ENCODE results near the gene RAB6A. TPM values are rescaled to one million over a fixed set of nuclear protein-coding genes. Genes with fewer than 3 reads are reported as not detected.

RAB6A gene
- polyA plus RNA-seq, 2 donors, result 59.4 to 73.2 TPM

DNA sequence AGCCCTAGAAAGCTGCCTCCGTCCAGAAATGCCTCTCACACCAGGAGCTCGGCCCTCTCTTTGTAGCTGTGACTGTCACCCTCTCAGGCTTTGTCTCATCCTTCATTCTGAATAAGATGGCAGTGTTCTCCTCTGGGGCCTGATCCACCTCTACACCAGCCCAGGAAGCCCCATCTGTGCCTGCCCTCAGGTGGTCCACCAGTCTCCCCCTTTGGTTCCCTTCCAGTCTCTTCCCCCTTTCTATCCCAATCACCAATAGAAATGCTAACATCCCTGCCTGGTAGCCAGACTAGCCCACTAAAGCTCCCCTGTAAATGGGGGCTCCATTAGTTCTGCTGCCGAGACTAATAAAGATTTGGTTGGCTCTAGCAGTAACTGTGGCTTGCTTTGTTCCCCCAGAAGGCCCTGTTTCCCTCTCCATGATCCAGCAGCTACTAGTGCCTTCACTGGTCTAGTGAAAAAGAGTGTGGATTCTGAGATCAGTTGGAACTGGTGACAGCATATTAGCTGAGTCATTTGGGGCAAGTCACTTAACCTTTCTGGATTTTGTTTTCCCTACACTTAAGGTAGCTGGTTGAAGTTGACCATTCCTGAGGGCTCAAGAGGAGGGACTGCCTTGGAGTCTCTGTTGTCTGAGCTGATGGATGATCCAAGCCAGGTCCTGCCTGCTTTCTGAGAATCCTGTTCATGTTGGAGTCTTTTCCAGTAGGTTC lies 98.3 kb downstream of the RAB6A start:
- no peaks in the 10 kb centered on the region for H3K36me3 ChIP-seq (ENCODE audit: control insufficient read depth in 2 of 2, insufficient read depth in 2 of 2, low read length in 1 of 2)
- no peaks in the 10 kb centered on the region for H3K9me3 ChIP-seq (ENCODE audit: control insufficient read depth in 2 of 2, insufficient read depth in 1 of 2, low read depth in 1 of 2, low read length in 1 of 2)
- H3K4me1 ChIP-seq (ENCODE audit: control insufficient read depth in 2 of 2, insufficient read depth in 2 of 2, low read length in 1 of 2), result peaks cover 3 to 5% of the 10 kb centered on the region in 2 donors
- H3K27ac ChIP-seq (ENCODE audit: low read depth in 2 of 2, low read length in 1 of 2), result no peak overlapping the region
- 90 to 95% methylated on average over 3 of the region's 3 CpGs for WGBS, 2 donors
- no peak overlapping the region for H3K4me3 ChIP-seq (ENCODE audit: low read depth in 1 of 2, low read length in 2 of 2)
- no peaks in the 10 kb centered on the region for H3K27me3 ChIP-seq (ENCODE audit: control insufficient read depth in 1 of 2, insufficient read depth in 2 of 2, low read length in 2 of 2)

DNA sequence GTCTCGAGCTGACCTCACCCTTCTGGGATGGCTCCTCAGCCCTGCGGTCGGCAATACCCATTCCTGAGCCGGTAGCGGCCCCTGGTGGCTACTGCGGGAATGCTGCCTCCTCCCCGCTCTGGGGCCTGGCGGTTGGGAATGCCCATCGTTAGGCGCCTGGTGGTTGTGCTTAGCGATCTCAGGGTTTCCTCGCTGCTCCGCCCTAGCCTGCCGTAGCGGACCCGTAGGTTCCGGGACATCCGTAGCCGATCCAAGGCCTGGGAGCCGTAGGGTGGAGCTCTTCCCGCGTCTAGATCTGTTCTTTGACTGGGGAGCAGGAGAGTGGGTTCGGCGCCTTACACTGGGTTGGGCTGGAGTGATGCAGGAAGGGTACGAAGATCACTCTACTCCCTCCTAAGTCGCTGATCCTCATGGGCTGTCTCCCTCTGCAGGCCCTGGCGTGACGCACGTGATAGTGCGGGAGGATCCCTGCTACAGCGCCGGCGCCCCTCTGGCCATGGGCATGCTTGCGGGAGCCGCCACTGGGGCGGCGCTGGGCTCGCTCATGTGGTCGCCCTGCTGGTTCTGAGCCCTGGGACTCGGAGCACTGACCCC lies 99.7 kb downstream of the RAB6A start:
- H3K4me3 ChIP-seq (ENCODE audit: low read depth in 1 of 2, low read length in 2 of 2), result peak overlapping the region; percentile 23 to 33

DNA sequence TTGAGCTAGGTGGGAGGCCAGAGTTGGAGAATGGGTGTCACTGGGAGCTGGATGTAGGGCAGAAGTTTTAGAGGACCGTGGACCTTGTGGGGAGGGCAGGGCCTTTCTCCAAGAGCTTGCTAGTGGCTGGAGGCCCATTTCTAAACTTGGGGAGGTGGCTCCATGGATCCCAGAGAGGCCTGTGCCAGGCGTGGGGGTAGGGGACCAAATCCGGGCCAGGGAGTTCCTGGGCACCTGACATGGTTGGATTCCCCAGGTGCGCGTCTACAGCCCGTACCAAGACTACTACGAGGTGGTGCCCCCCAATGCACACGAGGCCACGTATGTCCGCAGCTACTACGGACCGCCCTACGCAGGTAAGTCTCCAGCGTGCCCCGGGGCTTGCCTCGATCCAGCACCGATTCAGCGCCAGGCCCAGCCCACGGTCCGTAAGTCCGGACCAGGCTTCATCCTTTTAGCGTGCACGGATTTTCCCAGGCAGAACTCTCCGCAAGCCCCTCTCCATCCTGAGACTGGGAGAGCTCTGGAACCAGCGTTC lies 100.3 kb downstream of the RAB6A start:
- H3K27me3 ChIP-seq (ENCODE audit: control insufficient read depth in 1 of 2, insufficient read depth in 2 of 2, low read length in 2 of 2), result no peaks in the 10 kb centered on the region
- H3K36me3 ChIP-seq (ENCODE audit: control insufficient read depth in 2 of 2, insufficient read depth in 2 of 2, low read length in 1 of 2), result no peaks in the 10 kb centered on the region
- peak overlapping the region; percentile 23 to 33 for H3K4me3 ChIP-seq (ENCODE audit: low read depth in 1 of 2, low read length in 2 of 2)
- H3K4me1 ChIP-seq (ENCODE audit: control insufficient read depth in 2 of 2, insufficient read depth in 2 of 2, low read length in 1 of 2), result peaks cover 3 to 5% of the 10 kb centered on the region in 2 donors
- H3K27ac ChIP-seq (ENCODE audit: low read depth in 2 of 2, low read length in 1 of 2), result no peak overlapping the region
- WGBS, 2 donors, result 28 to 41% methylated on average over 25 of the region's 25 CpGs
- no peaks in the 10 kb centered on the region for H3K9me3 ChIP-seq (ENCODE audit: control insufficient read depth in 2 of 2, insufficient read depth in 1 of 2, low read depth in 1 of 2, low read length in 1 of 2)

More for the DNA sequence above, 99.7 kb downstream of the RAB6A start:
- H3K36me3 ChIP-seq (ENCODE audit: control insufficient read depth in 2 of 2, insufficient read depth in 2 of 2, low read length in 1 of 2), result no peaks in the 10 kb centered on the region
- no peaks in the 10 kb centered on the region for H3K27me3 ChIP-seq (ENCODE audit: control insufficient read depth in 1 of 2, insufficient read depth in 2 of 2, low read length in 2 of 2)
- 8 to 12% methylated on average over 37 to 40 of the region's 40 CpGs for WGBS, 2 donors
- H3K4me1 ChIP-seq (ENCODE audit: control insufficient read depth in 2 of 2, insufficient read depth in 2 of 2, low read length in 1 of 2), result peaks cover 3 to 5% of the 10 kb centered on the region in 2 donors
- no peaks in the 10 kb centered on the region for H3K9me3 ChIP-seq (ENCODE audit: control insufficient read depth in 2 of 2, insufficient read depth in 1 of 2, low read depth in 1 of 2, low read length in 1 of 2)
- no peak overlapping the region for H3K27ac ChIP-seq (ENCODE audit: low read depth in 2 of 2, low read length in 1 of 2)

DNA sequence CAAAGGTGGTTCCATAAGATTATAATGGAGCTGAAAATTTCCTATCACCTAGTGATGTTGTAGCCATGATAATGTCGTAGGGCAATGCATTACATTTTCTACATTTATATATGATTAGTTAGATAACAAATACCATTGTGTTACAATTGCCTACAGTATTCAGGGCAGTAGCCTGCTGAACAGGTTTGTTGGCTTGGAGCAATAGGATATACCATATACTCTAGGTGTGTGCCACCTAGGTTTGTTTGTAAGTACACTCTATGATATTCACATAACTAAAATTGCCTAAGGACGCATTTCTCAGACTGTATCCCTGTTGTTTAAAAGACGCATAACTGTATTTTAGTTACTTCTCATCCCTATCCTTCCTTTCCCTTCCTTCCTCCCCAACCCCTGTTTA lies 100.9 kb downstream of the RAB6A start:
- H3K4me3 ChIP-seq (ENCODE audit: low read depth in 1 of 2, low read length in 2 of 2), result no peak overlapping the region
- no peak overlapping the region for H3K27ac ChIP-seq (ENCODE audit: low read depth in 2 of 2, low read length in 1 of 2)
- no peaks in the 10 kb centered on the region for H3K9me3 ChIP-seq (ENCODE audit: control insufficient read depth in 2 of 2, insufficient read depth in 1 of 2, low read depth in 1 of 2, low read length in 1 of 2)
- H3K36me3 ChIP-seq (ENCODE audit: control insufficient read depth in 2 of 2, insufficient read depth in 2 of 2, low read length in 1 of 2), result no peaks in the 10 kb centered on the region
- H3K27me3 ChIP-seq (ENCODE audit: control insufficient read depth in 1 of 2, insufficient read depth in 2 of 2, low read length in 2 of 2), result no peaks in the 10 kb centered on the region
- peaks cover 3 to 5% of the 10 kb centered on the region in 2 donors for H3K4me1 ChIP-seq (ENCODE audit: control insufficient read depth in 2 of 2, insufficient read depth in 2 of 2, low read length in 1 of 2)
- 72 to 84% methylated on average over 3 of the region's 3 CpGs for WGBS, 2 donors

DNA sequence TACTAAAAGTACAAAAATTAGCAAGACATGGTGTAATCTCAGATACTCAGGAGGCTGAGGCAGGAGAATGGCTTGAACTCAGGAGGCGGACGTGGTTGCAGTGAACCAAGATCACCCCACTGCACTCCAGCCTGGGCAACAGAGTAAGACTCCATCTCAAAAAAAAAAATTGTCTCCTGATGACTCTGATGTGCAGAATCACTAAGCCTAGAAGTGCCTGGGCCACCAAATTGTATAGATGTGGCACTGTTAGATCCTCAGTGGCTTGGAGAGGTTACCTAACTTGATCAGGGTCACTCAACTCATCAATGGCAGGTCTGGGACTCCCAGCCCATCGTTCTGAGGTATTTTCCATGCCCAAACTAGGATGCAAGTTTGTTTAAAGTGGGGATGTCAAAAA lies 103.9 kb downstream of the RAB6A start:
- 71 to 81% methylated on average over 3 of the region's 3 CpGs for WGBS, 2 donors

DNA sequence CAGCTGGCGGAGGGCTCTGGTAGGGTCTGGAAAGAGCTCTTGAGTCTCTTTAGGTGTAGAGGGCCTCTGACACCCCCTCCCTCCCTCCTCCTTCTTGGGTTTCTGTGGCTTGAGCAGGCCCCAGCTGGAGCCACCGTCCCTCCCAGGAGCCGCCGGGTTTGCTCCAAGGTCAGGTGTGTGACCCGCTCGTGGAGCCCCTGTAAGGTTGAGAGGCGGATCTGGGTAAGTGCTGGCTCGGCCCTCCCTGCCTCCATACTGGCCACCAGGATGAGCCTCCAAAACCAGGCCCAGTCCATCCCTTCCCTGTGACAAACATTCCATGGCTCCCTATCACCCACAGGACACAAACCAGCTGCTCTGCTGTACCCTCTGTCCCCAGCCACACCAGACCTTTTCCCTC lies 105.2 kb downstream of the RAB6A start:
- Histone ChIP-seq H3K4me3 (ENCODE audit: low read depth in 1 of 2, low read length in 2 of 2) (no peak overlapping the region), H3K9me3 (ENCODE audit: control insufficient read depth in 2 of 2, insufficient read depth in 1 of 2, low read depth in 1 of 2, low read length in 1 of 2) (no peaks in the 10 kb centered on the region), H3K36me3 (ENCODE audit: control insufficient read depth in 2 of 2, insufficient read depth in 2 of 2, low read length in 1 of 2) (no peaks in the 10 kb centered on the region), H3K4me1 (ENCODE audit: control insufficient read depth in 2 of 2, insufficient read depth in 2 of 2, low read length in 1 of 2) (peaks cover 0 to 3% of the 10 kb centered on the region in 2 donors), H3K27ac (ENCODE audit: low read depth in 2 of 2, low read length in 1 of 2) (no peak overlapping the region), H3K27me3 (ENCODE audit: control insufficient read depth in 1 of 2, insufficient read depth in 2 of 2, low read length in 2 of 2) (no peaks in the 10 kb centered on the region)
- 93 to 98% methylated on average over 4 to 8 of the region's 8 CpGs for WGBS, 2 donors

More for the DNA sequence above, 103.9 kb downstream of the RAB6A start:
- H3K4me1 ChIP-seq (ENCODE audit: control insufficient read depth in 2 of 2, insufficient read depth in 2 of 2, low read length in 1 of 2), result peaks cover 3 to 5% of the 10 kb centered on the region in 2 donors
- no peaks in the 10 kb centered on the region for H3K36me3 ChIP-seq (ENCODE audit: control insufficient read depth in 2 of 2, insufficient read depth in 2 of 2, low read length in 1 of 2)
- no peaks in the 10 kb centered on the region for H3K9me3 ChIP-seq (ENCODE audit: control insufficient read depth in 2 of 2, insufficient read depth in 1 of 2, low read depth in 1 of 2, low read length in 1 of 2)
- H3K4me3 ChIP-seq (ENCODE audit: low read depth in 1 of 2, low read length in 2 of 2), result no peak overlapping the region
- H3K27me3 ChIP-seq (ENCODE audit: control insufficient read depth in 1 of 2, insufficient read depth in 2 of 2, low read length in 2 of 2), result no peaks in the 10 kb centered on the region
- H3K27ac ChIP-seq (ENCODE audit: low read depth in 2 of 2, low read length in 1 of 2), result no peak overlapping the region

DNA sequence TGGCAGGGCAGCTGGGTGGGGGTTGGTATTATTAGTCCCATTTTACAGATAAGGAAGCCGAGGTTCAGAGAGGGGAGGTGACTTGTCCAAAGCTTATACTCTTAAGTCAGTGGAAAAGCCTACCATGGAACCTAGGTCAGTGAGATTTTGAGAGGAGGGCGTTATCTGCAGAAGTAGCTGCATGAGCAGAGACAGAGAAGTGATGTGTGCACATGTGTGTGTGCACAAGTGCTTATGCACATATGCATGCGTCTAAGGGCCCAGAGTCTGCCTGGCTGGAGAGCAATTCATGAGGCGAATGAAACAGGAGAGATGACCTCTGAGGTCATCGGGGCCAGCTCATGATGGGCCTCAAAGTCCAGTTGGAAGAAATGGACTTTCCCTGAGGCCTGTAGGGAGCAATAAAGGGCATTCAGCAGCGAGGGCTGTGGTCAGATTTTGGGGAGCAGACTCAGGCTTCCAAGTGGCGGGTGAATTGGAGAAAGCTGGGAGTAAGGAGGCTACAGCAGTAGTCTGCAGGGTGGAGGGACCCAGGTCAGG lies 106.3 kb downstream of the RAB6A start:
- WGBS, 2 donors, result 85 to 90% methylated on average over 7 of the region's 7 CpGs

DNA sequence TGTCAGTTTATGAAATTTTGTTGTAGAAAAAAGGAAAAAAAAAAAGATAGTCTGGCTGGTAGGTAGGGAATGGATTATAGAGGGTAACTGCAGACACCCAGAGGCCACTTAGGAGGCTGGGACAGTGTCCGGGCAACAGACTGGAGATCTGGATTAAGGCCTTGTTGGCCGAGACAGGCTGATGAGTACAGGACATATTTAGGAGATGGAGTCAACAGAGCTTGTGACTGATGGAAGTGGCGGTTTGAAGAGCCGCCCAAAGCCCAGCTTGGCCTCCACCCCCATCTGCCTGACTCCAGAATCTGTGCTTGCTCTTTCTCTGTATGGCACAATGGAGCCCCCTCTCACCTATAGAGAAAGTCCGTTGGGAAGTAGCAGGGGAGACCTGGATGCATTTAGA lies 106.9 kb downstream of the RAB6A start:
- WGBS, 2 donors, result 89 to 91% methylated on average over 5 of the region's 5 CpGs
- H3K27me3 ChIP-seq (ENCODE audit: control insufficient read depth in 1 of 2, insufficient read depth in 2 of 2, low read length in 2 of 2), result no peaks in the 10 kb centered on the region
- H3K4me3 ChIP-seq (ENCODE audit: low read depth in 1 of 2, low read length in 2 of 2), result no peak overlapping the region
- H3K9me3 ChIP-seq (ENCODE audit: control insufficient read depth in 2 of 2, insufficient read depth in 1 of 2, low read depth in 1 of 2, low read length in 1 of 2), result no peaks in the 10 kb centered on the region
- no peaks in the 10 kb centered on the region for H3K36me3 ChIP-seq (ENCODE audit: control insufficient read depth in 2 of 2, insufficient read depth in 2 of 2, low read length in 1 of 2)
- H3K27ac ChIP-seq (ENCODE audit: low read depth in 2 of 2, low read length in 1 of 2), result no peak overlapping the region
- no peaks in the 10 kb centered on the region for H3K4me1 ChIP-seq (ENCODE audit: control insufficient read depth in 2 of 2, insufficient read depth in 2 of 2, low read length in 1 of 2)

More for the DNA sequence above, 106.3 kb downstream of the RAB6A start:
- H3K4me3 ChIP-seq (ENCODE audit: low read depth in 1 of 2, low read length in 2 of 2), result no peak overlapping the region
- H3K27ac ChIP-seq (ENCODE audit: low read depth in 2 of 2, low read length in 1 of 2), result no peak overlapping the region
- H3K27me3 ChIP-seq (ENCODE audit: control insufficient read depth in 1 of 2, insufficient read depth in 2 of 2, low read length in 2 of 2), result no peaks in the 10 kb centered on the region
- H3K9me3 ChIP-seq (ENCODE audit: control insufficient read depth in 2 of 2, insufficient read depth in 1 of 2, low read depth in 1 of 2, low read length in 1 of 2), result no peaks in the 10 kb centered on the region
- H3K36me3 ChIP-seq (ENCODE audit: control insufficient read depth in 2 of 2, insufficient read depth in 2 of 2, low read length in 1 of 2), result no peaks in the 10 kb centered on the region
- no peaks in the 10 kb centered on the region for H3K4me1 ChIP-seq (ENCODE audit: control insufficient read depth in 2 of 2, insufficient read depth in 2 of 2, low read length in 1 of 2)

DNA sequence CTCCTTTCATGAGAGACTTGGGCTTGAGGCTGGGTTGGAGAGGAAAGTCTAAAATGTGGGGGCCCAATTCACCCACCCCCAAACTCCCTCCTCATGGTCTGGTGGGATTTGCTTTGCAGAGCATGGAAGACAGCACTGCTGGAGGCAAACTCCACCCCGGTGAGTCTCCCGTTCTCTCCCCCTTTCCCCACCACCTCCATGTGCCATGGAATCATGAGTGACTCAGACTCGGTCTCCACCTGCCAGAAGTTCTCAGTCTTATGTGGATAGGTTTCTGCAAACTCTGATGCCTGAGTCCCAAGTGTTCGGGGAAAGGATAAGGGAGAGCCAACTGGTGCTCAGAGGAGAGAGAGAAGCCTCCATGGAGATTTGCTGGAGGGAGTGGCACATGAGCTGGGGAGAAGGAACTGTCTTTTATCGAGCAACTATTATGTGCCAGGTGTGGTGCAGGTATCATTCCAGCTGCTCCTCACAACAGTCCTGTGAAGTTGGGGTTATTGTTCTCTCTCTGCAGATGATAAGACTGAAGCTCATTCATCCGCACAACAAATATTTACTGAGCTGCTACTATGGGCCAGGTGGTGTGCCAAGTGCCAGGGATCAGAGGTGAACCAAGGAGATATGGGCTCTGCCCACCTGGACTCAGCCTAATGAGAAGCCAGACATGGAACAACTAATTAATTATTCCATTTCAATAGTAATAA lies 107.9 kb downstream of the RAB6A start:
- Histone ChIP-seq H3K4me3 (ENCODE audit: low read depth in 1 of 2, low read length in 2 of 2) (no peak overlapping the region), H3K9me3 (ENCODE audit: control insufficient read depth in 2 of 2, insufficient read depth in 1 of 2, low read depth in 1 of 2, low read length in 1 of 2) (no peaks in the 10 kb centered on the region), H3K27ac (ENCODE audit: low read depth in 2 of 2, low read length in 1 of 2) (no peak overlapping the region), H3K27me3 (ENCODE audit: control insufficient read depth in 1 of 2, insufficient read depth in 2 of 2, low read length in 2 of 2) (no peaks in the 10 kb centered on the region), H3K36me3 (ENCODE audit: control insufficient read depth in 2 of 2, insufficient read depth in 2 of 2, low read length in 1 of 2) (no peaks in the 10 kb centered on the region), H3K4me1 (ENCODE audit: control insufficient read depth in 2 of 2, insufficient read depth in 2 of 2, low read length in 1 of 2) (no peaks in the 10 kb centered on the region)
- 80 to 86% methylated on average over 6 of the region's 6 CpGs for WGBS, 2 donors

Measured in esophagus (tissue), 2 donors.